Panc1 (cell line): Measurements from ENCODE around the gene BAHCC1. TPM values are rescaled to one million over a fixed set of nuclear protein-coding genes. Genes with fewer than 3 reads are reported as not detected.
A peak's percentile ranks its signal among the peaks of the same experiment; 100 is the strongest.

ENCODE experiments used
- ATAC-seq: fragments of 200-7000 bp; cut with Tn5 transposase; 2 replicates; pipeline ENCODE4 v1.9.1; 2020; ENCODE audit warnings: mild to moderate bottlenecking, moderate library complexity
- BruUV-seq: library from RNA; stranded (reverse); fragments of 400-500 nt; replicated peaks from 2 replicates; lab custom pipeline; 2021; lab: Mats Ljungman, UMichigan
- CTCF ChIA-PET: fragments of 300-600 bp; sonication (Branson Sonifier 250); formaldehyde crosslinking; loops from one replicate; lab custom pipeline; 2022; ENCODE audit warnings: antibody characterized with exemption; lab: Charles Lee
- POLR2A ChIA-PET: fragments of 300-600 bp; sonication (Branson Sonifier 250); formaldehyde crosslinking; loops from one replicate; lab custom pipeline; 2022; ENCODE audit warnings: antibody characterized with exemption; lab: Charles Lee
- DNase-seq: peaks from one replicate; pipeline ENCODE4 v3.0.0-alpha.2; 2010; ENCODE audit warnings: low read depth, low spot score
- H3K27ac ChIP-seq: 2 replicates; pipeline ENCODE4 v1.5.1; 2011; ENCODE audit warnings: mild to moderate bottlenecking, low read length, inconsistent platforms
- H3K27me3 ChIP-seq: fragments of 200-500 bp; sonication (Bioruptor generic); 2 replicates; pipeline ENCODE4 v1.6.0; 2014; ENCODE audit warnings: low read length, inconsistent platforms; ENCODE audit not compliant: control insufficient read depth, insufficient read depth
- H3K36me3 ChIP-seq: fragments of 200-500 bp; sonication (Bioruptor generic); 2 replicates; pipeline ENCODE4 v1.5.1; 2014; ENCODE audit warnings: inconsistent platforms, mild to moderate bottlenecking, low read length, moderate library complexity; ENCODE audit not compliant: control insufficient read depth, insufficient read depth
- H3K4me1 ChIP-seq: 2 replicates; pipeline ENCODE4 v1.5.1; 2011; ENCODE audit warnings: inconsistent platforms, mild to moderate bottlenecking, low read length, moderate library complexity; ENCODE audit not compliant: control insufficient read depth, insufficient read depth
- H3K4me3 ChIP-seq, 2 experiments: 2 replicates each; pipeline ENCODE4 v1.5.1; 2011 to 2012; ENCODE audit warnings: low read depth in 2 of 2, low read length in 2 of 2, mild to moderate bottlenecking in 2 of 2, inconsistent platforms in 1 of 2, moderate library complexity in 1 of 2
- H3K9me3 ChIP-seq: fragments of 200-500 bp; sonication (Bioruptor generic); 2 replicates; pipeline ENCODE4 v1.5.1; 2014; ENCODE audit warnings: low read depth, mild to moderate bottlenecking, inconsistent platforms, low read length, moderate library complexity; ENCODE audit not compliant: control insufficient read depth, insufficient read depth
- POLR2AphosphoS5 ChIP-seq: IDR thresholded peaks from 2 replicates; pipeline ENCODE4 v1.6.1; 2012; ENCODE audit warnings: mild to moderate bottlenecking, low read depth, low read length, moderate library complexity
- REST ChIP-seq, 2 experiments: IDR thresholded peaks; 2 replicates each; pipeline ENCODE4 v1.6.1; 2011 to 2012; ENCODE audit warnings: low read depth in 2 of 2, control low read depth in 1 of 2, low read length in 1 of 2, mild to moderate bottlenecking in 1 of 2, moderate library complexity in 1 of 2; ENCODE audit not compliant: insufficient read depth in 1 of 2
- SIN3A ChIP-seq: IDR thresholded peaks from 2 replicates; pipeline ENCODE4 v1.6.1; 2012; ENCODE audit warnings: low read depth, mild to moderate bottlenecking, low read length, moderate library complexity, borderline replicate concordance; ENCODE audit not compliant: insufficient read depth
- TCF7L2 ChIP-seq: IDR thresholded peaks from 2 replicates; pipeline ENCODE4 v1.6.1; 2011; ENCODE audit warnings: mild to moderate bottlenecking, low read depth, low read length, inconsistent platforms
- in situ Hi-C: cut with HindIII; loops from 2 replicates; pipeline ENCODE4 v1.10.0; 2016; ENCODE audit warnings: low sequenced_read_pairs, low pct_unique_long_range_greater_than_20kb
- intact Hi-C: fragments of 100-400 bp; cut with micrococcal nuclease; formaldehyde crosslinking; loops from one replicate; pipeline ENCODE4 v1.10.0; 2022; ENCODE audit not compliant: unreplicated experiment
- total RNA-seq: library from RNA; stranded (reverse); gene quantifications from one replicate; pipeline ENCODE4 v1.2.1, GENCODE V29; 2021; ENCODE audit not compliant: unreplicated experiment
- TF ChIP-seq, protein P1 (sequence below): fragments of 450-650 bp; IDR thresholded peaks from 2 replicates; pipeline ENCODE4 v1.5.1; 2017; ENCODE audit warnings: mild to moderate bottlenecking

The BAHCC1 gene
- total RNA-seq, 1 experiment from 2014 or later, result 77.4 TPM

DNA sequence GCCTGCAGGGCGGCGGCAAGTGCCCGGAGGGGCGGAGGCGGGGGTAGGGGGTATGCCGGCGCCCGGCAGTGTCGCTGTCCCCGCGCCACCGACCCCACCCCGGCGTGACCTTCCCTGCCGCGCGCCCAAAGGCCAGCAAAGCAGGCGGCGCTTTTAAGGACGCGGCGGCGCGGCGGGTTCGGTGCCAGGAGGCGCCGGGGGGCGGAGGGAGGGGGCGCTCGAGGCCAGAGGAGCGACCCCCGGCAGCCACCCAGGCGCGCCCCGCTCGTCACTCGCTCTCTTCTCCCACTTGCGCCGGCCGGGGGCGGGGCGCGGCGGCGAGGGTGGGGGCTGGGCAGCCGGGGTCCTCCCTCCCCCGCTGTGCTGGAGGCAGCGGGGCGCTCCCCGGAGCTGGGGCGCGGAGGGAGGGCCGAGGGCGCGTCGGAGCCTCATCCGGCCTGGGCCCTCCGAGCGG is 8.6 kb upstream of the BAHCC1 start:
- H3K27ac ChIP-seq, result peak overlapping the region; percentile 100
- H3K9me3 ChIP-seq, result no peaks in the 10 kb centered on the region
- H3K36me3 ChIP-seq, result no peaks in the 10 kb centered on the region
- peak overlapping the region; percentile 53 to 70 for H3K4me3 ChIP-seq
- H3K4me1 ChIP-seq, result peaks cover 59% of the 10 kb centered on the region
- BruUV-seq, result no TSS peak
- no peak for DNase-seq
- H3K27me3 ChIP-seq, result no peaks in the 10 kb centered on the region
- TF ChIP-seq TCF7L2, result no peak
- no peak for TF ChIP-seq REST (IDR thresholded peaks at IDR 0.05; ENCODE audit: insufficient read depth in 1 of 2, low read depth in 2 of 2, low read length in 1 of 2)
- no peak for TF ChIP-seq SIN3A
- TF ChIP-seq POLR2AphosphoS5, result no peak
- TF ChIP-seq, protein P1, sequence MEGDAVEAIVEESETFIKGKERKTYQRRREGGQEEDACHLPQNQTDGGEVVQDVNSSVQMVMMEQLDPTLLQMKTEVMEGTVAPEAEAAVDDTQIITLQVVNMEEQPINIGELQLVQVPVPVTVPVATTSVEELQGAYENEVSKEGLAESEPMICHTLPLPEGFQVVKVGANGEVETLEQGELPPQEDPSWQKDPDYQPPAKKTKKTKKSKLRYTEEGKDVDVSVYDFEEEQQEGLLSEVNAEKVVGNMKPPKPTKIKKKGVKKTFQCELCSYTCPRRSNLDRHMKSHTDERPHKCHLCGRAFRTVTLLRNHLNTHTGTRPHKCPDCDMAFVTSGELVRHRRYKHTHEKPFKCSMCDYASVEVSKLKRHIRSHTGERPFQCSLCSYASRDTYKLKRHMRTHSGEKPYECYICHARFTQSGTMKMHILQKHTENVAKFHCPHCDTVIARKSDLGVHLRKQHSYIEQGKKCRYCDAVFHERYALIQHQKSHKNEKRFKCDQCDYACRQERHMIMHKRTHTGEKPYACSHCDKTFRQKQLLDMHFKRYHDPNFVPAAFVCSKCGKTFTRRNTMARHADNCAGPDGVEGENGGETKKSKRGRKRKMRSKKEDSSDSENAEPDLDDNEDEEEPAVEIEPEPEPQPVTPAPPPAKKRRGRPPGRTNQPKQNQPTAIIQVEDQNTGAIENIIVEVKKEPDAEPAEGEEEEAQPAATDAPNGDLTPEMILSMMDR, result no peak
- ChIA-PET POLR2A (interaction anchor here (0.6 kb wide), 1 partner anchor 12 kb away, joined by 5 read pairs; no protein-coding TSS in a partner anchor), CTCF (interaction anchor here (0.6 kb wide), 1 partner anchor 32 kb away, joined by 3 read pairs; no protein-coding TSS in a partner anchor)
- peak; percentile 10 for ATAC-seq
- intact Hi-C loops (no loop called here), in situ Hi-C loops (no loop called here)

DNA sequence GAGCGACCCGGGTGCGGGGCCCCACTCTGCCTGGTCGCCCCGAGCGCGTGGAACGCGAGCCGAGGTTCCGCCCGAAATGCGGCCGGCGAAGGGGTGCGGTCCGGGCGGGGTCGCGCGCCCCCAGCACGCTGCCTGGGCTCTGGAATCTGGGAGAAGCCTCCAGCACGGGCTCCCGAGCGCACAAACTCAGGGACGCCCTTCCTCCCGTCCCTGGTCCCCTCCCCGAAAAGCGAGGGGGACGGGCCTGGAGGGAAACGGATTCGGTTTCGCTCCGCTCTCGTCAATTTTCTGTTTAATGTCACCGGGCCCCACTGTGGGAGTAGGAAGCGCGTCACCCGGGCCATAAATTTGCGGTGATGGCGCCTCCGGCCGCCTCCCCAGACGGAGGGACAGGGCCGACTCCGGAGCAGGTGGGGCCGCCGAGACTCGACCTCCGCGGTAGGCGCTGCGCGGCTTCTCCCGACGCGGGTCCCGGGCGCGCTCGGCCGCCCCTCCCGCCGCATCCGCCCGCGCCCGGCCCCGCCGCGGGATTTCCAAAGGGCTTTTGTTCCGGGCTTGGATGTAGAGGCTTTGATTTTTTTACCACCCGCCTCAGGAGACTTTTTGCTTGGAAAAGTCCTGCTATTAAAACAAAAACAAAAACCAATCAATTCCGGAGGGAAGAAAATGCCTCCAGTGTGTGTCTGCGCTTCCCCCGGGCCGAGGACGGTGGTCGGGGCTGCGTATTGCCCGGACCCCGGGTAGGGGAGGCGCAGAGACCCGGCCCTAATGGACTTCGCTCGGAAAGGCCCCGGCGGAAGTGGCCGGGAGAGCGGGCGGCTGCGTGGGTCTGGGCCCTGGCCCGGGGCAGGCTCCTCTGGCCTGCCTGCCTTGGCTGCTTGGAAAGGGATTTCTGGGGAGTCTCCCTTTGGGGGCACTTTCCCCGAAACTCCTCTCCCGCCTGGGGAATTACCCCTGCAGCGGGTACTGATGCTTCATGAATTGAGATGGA is 7.9 kb upstream of the BAHCC1 start:
- TF ChIP-seq POLR2AphosphoS5 (no peak), REST (IDR thresholded peaks at IDR 0.05; ENCODE audit: insufficient read depth in 1 of 2, low read depth in 2 of 2, low read length in 1 of 2) (no peak), TCF7L2 (peak; percentile 66; the same call in 1 of the 2 replicates), SIN3A (no peak)
- TF ChIP-seq, protein P1, result no peak
- peak; percentile 7 for ATAC-seq
- DNase-seq, result no peak
- Histone ChIP-seq H3K36me3 (no peaks in the 10 kb centered on the region), H3K27me3 (no peaks in the 10 kb centered on the region), H3K27ac (peak overlapping the region; percentile 100), H3K4me3 (peak overlapping the region; percentile 53 to 70), H3K9me3 (no peaks in the 10 kb centered on the region), H3K4me1 (peaks cover 66% of the 10 kb centered on the region)
- TSS peak; percentile 84 for BruUV-seq
- in situ Hi-C loops (no loop called here), intact Hi-C loops (no loop called here)
- CTCF ChIA-PET, result interaction anchor here (0.6 kb wide), 1 partner anchor 31 kb away, joined by 3 read pairs; no protein-coding TSS in a partner anchor
- POLR2A ChIA-PET, result interaction anchor here (0.6 kb wide), 1 partner anchor 12 kb away, joined by 5 read pairs; no protein-coding TSS in a partner anchor
